GM23338 (cell line): ENCODE results near the gene AMFR. TPM values are rescaled to one million over a fixed set of nuclear protein-coding genes. Genes with fewer than 3 reads are reported as not detected.

Experiments
- CREB1 ChIP-seq: fragments of 250-450 bp; sonication (Bioruptor Pico); IDR thresholded peaks from 2 replicates; pipeline ENCODE4 v1.5.0; 2020; ENCODE audit warnings: low read depth, mild to moderate bottlenecking, moderate library complexity
- EZH2 ChIP-seq: fragments of 200-600 bp; sonication (generic); IDR thresholded peaks from one replicate; pipeline ENCODE4 v1.8.0; 2017; ENCODE audit warnings: antibody characterized with exemption, mild to moderate bottlenecking, low read depth; ENCODE audit not compliant: unreplicated experiment
- POLR2AphosphoS5 ChIP-seq: IDR thresholded peaks from 2 replicates; pipeline ENCODE4 v1.6.1; 2016; ENCODE audit warnings: antibody characterized with exemption, low read depth
- STAT1 ChIP-seq: IDR thresholded peaks from one replicate; pipeline ENCODE4 v1.6.1; 2016; ENCODE audit warnings: antibody characterized with exemption; ENCODE audit not compliant: unreplicated experiment
- ZNF114 ChIP-seq: fragments of 250-450 bp; sonication (Bioruptor Pico); IDR thresholded peaks from 2 replicates; pipeline ENCODE4 v1.5.0; 2020; ENCODE audit warnings: mild to moderate bottlenecking, moderate library complexity
- polyA plus RNA-seq: library from polyadenylated mRNA; unstranded; fragments of >200 nt; fragmentation: Nextera tagmentation; extraction: Ambion mirVana; gene quantifications from 2 replicates; pipeline ENCODE4 v1.2.1, GENCODE V29; 2016
- total RNA-seq: library from RNA; depleted of rRNA; stranded (reverse); fragments of >200 nt; shearing (Covaris generic); gene quantifications from 2 replicates; pipeline ENCODE4 v1.2.3, GENCODE V29; 2014
- TF ChIP-seq, protein P1 (sequence below): fragments of 250-450 bp; sonication (Bioruptor Pico); IDR thresholded peaks from 2 replicates; pipeline ENCODE4 v1.5.0; 2020; ENCODE audit warnings: mild to moderate bottlenecking, moderate library complexity
- TF ChIP-seq, protein P2 (sequence below): IDR thresholded peaks from one replicate; pipeline ENCODE4 v1.6.1; 2018; ENCODE audit warnings: antibody characterized with exemption; ENCODE audit not compliant: unreplicated experiment

Gene AMFR
- total and polyA plus RNA-seq, 2 experiments from 2014 or later = 9.0 to 41.1 TPM

DNA sequence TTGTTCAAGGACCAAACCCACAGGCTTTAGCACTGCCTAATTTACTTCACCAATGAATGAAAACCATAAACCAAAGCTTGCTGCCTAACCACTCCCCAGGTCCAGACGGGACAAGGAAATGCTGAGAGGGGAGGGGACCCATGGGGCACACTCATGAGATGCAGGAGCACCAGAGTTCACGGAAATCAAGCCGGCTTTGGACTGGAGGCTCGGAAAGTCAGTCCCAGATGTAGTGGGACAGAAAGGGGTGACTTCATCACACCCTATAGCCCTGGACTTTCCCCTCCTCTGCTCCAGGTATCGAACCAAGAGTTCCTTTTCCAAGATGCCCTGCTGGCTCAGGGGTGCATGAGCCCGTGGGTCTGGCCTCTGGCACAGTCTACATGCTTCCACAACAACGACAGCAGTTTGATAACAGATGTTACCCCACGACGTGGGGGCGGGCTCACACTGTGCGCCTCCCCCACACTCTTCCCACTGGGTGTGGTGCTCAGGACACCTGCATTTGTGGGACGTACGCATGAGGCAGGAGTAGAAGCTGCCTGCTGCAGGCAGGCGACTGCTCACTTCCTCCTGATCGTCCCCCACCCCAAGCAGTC is 63.2 kb downstream of the AMFR start (continued):
- TF ChIP-seq, protein P1, sequence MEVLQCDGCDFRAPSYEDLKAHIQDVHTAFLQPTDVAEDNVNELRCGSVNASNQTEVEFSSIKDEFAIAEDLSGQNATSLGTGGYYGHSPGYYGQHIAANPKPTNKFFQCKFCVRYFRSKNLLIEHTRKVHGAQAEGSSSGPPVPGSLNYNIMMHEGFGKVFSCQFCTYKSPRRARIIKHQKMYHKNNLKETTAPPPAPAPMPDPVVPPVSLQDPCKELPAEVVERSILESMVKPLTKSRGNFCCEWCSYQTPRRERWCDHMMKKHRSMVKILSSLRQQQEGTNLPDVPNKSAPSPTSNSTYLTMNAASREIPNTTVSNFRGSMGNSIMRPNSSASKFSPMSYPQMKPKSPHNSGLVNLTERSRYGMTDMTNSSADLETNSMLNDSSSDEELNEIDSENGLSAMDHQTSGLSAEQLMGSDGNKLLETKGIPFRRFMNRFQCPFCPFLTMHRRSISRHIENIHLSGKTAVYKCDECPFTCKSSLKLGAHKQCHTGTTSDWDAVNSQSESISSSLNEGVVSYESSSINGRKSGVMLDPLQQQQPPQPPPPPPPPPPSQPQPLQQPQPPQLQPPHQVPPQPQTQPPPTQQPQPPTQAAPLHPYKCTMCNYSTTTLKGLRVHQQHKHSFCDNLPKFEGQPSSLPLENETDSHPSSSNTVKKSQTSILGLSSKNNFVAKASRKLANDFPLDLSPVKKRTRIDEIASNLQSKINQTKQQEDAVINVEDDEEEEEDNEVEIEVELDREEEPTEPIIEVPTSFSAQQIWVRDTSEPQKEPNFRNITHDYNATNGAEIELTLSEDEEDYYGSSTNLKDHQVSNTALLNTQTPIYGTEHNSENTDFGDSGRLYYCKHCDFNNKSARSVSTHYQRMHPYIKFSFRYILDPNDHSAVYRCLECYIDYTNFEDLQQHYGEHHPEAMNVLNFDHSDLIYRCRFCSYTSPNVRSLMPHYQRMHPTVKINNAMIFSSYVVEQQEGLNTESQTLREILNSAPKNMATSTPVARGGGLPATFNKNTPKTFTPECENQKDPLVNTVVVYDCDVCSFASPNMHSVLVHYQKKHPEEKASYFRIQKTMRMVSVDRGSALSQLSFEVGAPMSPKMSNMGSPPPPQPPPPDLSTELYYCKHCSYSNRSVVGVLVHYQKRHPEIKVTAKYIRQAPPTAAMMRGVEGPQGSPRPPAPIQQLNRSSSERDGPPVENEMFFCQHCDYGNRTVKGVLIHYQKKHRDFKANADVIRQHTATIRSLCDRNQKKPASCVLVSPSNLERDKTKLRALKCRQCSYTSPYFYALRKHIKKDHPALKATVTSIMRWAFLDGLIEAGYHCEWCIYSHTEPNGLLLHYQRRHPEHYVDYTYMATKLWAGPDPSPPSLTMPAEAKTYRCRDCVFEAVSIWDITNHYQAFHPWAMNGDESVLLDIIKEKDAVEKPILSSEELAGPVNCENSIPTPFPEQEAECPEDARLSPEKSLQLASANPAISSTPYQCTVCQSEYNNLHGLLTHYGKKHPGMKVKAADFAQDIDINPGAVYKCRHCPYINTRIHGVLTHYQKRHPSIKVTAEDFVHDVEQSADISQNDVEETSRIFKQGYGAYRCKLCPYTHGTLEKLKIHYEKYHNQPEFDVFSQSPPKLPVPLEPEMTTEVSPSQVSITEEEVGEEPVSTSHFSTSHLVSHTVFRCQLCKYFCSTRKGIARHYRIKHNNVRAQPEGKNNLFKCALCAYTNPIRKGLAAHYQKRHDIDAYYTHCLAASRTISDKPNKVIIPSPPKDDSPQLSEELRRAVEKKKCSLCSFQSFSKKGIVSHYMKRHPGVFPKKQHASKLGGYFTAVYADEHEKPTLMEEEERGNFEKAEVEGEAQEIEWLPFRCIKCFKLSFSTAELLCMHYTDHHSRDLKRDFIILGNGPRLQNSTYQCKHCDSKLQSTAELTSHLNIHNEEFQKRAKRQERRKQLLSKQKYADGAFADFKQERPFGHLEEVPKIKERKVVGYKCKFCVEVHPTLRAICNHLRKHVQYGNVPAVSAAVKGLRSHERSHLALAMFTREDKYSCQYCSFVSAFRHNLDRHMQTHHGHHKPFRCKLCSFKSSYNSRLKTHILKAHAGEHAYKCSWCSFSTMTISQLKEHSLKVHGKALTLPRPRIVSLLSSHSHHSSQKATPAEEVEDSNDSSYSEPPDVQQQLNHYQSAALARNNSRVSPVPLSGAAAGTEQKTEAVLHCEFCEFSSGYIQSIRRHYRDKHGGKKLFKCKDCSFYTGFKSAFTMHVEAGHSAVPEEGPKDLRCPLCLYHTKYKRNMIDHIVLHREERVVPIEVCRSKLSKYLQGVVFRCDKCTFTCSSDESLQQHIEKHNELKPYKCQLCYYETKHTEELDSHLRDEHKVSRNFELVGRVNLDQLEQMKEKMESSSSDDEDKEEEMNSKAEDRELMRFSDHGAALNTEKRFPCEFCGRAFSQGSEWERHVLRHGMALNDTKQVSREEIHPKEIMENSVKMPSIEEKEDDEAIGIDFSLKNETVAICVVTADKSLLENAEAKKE = no peak
- TF ChIP-seq ZNF114 (CRISPR knock-in tag) (no peak), CREB1 (no peak), STAT1 (no peak), EZH2 (no peak), POLR2AphosphoS5 (no peak)
- TF ChIP-seq, protein P2, sequence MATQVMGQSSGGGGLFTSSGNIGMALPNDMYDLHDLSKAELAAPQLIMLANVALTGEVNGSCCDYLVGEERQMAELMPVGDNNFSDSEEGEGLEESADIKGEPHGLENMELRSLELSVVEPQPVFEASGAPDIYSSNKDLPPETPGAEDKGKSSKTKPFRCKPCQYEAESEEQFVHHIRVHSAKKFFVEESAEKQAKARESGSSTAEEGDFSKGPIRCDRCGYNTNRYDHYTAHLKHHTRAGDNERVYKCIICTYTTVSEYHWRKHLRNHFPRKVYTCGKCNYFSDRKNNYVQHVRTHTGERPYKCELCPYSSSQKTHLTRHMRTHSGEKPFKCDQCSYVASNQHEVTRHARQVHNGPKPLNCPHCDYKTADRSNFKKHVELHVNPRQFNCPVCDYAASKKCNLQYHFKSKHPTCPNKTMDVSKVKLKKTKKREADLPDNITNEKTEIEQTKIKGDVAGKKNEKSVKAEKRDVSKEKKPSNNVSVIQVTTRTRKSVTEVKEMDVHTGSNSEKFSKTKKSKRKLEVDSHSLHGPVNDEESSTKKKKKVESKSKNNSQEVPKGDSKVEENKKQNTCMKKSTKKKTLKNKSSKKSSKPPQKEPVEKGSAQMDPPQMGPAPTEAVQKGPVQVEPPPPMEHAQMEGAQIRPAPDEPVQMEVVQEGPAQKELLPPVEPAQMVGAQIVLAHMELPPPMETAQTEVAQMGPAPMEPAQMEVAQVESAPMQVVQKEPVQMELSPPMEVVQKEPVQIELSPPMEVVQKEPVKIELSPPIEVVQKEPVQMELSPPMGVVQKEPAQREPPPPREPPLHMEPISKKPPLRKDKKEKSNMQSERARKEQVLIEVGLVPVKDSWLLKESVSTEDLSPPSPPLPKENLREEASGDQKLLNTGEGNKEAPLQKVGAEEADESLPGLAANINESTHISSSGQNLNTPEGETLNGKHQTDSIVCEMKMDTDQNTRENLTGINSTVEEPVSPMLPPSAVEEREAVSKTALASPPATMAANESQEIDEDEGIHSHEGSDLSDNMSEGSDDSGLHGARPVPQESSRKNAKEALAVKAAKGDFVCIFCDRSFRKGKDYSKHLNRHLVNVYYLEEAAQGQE = no peak
